ENCODE data around the gene PET100.

- TF ChIP-seq, protein P1, sequence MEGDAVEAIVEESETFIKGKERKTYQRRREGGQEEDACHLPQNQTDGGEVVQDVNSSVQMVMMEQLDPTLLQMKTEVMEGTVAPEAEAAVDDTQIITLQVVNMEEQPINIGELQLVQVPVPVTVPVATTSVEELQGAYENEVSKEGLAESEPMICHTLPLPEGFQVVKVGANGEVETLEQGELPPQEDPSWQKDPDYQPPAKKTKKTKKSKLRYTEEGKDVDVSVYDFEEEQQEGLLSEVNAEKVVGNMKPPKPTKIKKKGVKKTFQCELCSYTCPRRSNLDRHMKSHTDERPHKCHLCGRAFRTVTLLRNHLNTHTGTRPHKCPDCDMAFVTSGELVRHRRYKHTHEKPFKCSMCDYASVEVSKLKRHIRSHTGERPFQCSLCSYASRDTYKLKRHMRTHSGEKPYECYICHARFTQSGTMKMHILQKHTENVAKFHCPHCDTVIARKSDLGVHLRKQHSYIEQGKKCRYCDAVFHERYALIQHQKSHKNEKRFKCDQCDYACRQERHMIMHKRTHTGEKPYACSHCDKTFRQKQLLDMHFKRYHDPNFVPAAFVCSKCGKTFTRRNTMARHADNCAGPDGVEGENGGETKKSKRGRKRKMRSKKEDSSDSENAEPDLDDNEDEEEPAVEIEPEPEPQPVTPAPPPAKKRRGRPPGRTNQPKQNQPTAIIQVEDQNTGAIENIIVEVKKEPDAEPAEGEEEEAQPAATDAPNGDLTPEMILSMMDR (conservative IDR thresholded peaks at IDR 0.05; ENCODE audit: low read depth, low read length): no peak
- TF ChIP-seq EZH2 (IDR thresholded peaks at IDR 0.05; ENCODE audit: borderline replicate concordance, low read depth, low read length, poor library complexity, severe bottlenecking): no peak
Measured at GRCh38 chr19:7661744-7662538, 32.3 kb downstream of the PET100 start.
